GM21825 (cell line): Measurements from ENCODE around the gene CDK14.

Experiments used
- ATAC-seq: cut with Tn5 transposase; IDR thresholded peaks from one replicate; pipeline ENCODE4 v1.9.1; 2021; ENCODE audit warnings: mild to moderate bottlenecking, moderate library complexity; ENCODE audit not compliant: unreplicated experiment

The CDK14 gene

DNA sequence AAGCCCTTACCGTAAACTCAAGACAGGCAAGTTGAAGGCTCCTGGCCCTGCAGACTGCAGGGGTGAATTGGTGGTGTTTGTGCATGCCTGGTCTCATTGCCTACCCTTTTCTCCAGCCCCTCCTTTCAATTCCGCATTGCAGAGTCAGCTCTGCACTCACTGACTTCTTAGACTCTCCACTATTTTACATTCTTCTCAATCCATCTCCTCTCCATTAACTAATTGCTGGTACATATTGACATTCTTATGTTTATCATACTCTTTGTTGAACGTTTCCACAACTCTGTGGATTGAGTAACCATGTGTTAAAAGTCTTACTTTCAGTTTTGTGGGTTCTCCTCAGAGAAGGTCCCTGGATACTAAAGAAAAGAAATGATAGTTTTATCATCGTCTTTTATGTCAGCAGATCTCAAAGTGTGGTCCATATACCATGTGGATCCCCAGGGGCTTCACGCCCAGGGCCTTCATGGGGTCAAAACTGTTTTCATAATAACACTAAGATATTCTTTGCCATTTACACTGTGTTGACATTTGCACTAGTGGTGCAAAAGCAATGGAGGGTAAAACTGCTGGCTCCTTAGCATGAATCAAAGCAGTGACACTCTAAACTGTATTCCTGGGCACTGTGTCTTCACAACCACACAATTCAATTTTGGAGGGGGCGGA, 532.7 kb downstream of the CDK14 start:
- no peak for ATAC-seq

DNA sequence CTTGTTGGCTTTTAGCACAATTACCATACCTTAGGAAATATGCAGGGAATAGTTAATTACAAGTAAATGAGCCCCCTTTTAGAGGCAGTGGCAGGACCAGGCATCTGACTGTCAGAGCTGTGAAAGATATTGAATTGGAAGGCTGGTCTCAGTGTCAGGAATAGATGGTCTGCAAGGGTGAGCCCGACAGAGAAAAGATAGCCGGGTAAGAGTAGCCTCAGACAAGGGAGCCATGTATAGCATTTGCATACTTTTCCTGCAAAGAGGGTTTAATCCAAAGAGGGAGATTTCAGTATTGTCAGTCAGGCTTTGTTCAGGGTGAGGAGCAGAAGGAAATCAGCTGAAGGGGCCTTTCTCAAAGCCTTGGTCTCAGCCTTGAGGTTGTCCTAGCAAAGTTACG, 539.2 kb downstream of the CDK14 start:
- no peak for ATAC-seq

DNA sequence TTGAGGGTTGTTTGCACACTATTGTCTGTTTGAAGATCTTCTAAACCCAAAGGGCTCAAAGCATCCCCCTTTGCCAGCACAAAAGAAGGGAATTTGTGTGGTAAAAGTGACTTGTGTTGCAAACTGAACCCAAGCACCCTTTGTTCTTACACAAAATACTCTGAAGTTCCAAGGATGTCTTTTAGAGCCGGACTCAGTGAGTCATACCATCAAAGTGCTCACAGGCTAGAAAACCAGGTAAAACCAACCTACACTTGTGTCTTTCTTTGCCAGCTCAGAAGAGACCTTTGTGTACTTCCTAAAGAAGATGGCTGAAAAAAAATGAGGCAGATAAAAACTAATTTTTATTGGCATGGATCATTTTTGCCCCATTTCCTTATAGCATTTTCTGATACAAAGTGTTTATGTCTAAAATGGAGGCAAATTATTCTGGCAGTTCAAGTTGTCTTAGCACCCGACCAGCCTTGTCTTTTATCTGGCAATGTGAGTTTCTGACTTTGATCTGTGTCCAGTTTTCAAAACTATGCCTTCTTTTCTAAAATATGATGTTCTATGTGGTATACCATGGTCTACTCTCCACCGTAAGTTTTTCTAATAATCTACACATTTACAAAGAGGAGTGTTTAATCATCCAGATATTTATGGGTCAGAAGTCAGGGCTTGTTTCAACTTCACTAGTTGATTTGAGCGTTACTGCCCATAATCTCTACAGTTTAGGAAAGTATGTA, 539.7 kb downstream of the CDK14 start:
- no peak for ATAC-seq

DNA sequence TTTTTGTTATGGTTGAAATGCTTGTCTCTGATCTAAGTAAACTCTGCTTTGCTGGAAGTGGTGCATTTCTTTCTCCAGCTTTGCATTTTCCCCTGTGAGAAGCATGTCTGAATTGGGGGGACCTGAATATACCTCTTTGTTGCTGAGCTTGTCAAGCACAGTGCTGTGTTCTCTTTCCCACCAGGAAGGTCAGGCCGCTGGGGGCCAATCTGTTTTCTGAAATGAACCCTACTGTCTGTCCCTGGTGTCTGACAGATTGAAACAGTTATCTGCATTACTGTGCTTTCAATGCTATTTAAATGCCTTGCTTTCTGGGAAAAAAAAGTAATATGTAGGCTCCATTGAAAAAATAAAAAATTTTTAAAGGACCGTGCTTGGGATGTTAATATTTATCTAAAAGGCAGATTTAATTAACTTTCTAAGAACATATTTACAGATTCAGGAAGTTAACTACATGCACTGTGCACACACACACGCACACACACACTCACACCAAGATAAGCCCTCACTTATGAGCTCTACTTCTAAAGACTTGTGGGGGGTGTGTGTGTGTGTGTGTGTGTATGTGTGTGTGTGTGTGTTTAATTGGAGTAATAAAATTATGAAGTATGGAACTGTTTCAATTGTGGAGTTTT, 541.1 kb downstream of the CDK14 start:
- no peak for ATAC-seq

DNA sequence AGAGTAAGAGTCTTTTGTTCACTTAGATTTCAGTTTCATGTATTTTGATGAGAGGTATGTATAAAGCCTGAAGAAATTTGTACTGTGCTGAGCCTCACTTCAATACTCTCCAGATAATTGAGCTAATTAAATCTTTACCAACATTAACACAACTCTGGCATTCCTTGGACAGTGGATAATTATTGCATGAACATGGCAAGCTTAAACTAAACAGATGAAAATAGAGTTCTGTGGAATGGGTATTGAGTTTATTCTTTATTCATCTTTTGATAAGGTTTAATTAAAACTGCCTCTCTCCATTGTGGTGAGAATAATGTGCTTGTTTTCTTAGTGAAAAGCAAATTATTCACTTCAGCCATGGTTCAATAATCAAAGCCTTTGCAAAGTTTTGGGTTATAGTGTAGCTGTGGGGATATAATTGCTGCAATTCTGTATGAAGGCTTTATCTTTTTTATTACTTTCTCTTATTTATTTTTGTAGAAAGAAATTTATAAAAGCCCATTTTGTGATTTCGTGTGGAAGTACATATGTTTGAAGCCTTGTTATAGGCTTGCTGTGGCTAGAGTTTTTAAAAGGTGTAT, 541.8 kb downstream of the CDK14 start:
- ATAC-seq: no peak

DNA sequence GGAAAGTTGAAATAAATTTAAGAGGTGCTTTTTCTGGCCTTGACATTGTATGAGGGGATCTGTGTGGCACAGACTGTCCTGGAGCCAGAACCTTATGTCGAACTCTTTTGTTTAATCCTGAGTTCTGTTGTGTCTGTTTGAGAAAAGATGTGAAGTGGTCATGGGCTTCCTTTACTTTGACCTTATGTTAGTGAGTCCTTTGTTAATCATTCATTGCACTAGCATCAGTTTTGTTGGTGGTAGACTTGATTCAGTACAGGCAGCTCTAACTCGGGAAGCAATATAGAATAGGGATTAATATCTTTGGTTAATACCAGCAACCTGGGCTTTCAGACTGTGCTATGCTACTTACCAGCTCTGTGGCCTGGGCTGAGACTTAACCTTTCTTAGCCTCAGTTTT, 544.2 kb downstream of the CDK14 start:
- ATAC-seq: no peak

DNA sequence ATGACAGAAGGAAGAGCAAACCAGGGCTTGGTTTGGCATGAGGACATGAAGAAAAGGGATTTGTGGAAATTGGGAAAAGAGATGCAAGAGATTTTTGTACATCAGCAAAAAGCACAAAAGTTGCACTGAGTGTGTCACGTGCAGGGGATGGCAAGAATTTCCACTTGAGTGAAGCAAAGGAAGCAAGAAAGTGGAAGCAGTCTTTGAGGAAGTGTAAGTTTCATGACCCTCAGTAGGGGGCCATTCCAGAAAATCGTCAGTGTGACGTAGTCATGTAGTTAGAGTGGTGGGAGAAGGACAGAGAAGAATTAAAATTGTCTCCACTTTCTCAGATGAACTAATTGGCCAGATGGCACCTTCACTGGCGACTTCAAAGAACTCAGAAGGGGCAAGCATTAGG, 544.9 kb downstream of the CDK14 start:
- ATAC-seq: no peak

DNA sequence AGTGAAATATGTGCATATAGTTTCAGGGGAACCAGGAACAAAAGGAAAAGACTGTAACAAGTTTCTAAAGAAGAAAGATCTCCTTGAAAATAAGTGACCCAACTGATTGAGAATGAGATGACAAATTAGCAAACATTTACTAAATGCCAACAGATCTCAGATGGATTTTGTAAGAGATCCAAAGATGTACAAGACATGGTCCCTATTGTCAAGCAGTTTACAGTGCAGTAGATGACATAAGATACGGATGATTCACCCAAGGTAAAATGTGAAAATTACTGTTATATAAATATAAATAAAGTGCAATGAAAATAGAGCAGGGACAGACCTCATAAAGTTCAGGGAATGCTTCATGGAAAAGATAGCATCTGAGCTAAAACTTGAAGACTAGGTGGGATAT, 546.6 kb downstream of the CDK14 start:
- no peak for ATAC-seq

DNA sequence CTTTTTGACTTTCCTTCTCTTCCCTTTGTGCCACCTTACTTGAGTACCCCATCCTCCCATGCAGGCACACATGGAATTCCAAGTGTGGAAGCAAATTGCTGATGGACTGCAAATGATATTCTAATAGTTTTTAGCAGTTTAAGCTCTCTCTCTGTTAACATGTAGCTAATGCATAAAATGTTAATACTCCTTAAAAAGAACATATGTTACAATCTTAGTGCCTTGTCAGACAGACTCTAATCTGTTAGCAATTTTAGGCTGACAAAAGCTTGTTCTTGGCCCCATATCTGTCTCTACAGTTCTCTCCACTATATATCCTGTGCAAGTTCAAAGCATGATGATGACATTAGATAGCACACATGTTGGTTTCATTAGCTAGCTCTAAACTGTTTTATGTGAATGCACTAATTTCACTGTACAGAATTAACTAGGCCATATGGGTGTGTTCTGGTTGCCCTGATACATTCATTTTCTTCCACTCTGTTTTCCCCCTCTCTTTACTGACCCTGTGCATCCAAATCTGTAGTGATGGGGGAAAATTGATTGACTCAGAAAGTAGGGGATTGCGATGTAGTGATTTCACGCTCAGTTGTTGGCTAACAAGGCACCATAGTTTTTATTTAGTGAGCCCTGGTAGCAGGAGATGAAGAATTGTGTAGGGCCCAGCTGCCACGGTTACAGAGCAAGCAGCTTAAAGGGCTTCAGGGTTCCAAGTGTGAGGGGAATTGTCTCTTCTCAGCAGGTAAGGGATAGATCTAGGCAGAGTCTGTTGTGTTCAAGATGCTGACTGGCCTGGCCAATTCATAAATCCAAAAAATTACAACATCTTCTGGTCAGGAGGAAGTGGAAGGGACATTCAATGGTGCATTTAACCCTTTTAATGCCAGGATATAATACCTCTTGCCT, 553.5 kb downstream of the CDK14 start:
- ATAC-seq: no peak

DNA sequence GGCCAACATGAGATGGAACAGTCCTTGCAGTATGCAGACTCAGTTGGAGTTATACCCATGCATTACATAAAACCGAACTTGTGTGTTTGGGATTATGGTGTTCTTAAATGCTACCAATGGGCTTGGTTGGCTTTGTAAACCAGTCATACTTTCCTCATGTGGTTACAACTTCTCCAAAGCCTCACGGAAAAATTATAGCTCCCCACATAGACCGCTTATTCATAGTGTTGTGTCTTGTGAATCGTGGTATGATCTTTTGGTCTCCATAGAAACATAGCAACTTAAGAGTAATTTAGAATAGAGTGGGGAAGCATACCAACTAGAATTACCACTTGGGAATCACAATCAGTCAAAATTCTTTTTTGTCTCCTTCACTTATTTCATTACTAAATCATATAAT, 555.8 kb downstream of the CDK14 start:
- no peak for ATAC-seq

DNA sequence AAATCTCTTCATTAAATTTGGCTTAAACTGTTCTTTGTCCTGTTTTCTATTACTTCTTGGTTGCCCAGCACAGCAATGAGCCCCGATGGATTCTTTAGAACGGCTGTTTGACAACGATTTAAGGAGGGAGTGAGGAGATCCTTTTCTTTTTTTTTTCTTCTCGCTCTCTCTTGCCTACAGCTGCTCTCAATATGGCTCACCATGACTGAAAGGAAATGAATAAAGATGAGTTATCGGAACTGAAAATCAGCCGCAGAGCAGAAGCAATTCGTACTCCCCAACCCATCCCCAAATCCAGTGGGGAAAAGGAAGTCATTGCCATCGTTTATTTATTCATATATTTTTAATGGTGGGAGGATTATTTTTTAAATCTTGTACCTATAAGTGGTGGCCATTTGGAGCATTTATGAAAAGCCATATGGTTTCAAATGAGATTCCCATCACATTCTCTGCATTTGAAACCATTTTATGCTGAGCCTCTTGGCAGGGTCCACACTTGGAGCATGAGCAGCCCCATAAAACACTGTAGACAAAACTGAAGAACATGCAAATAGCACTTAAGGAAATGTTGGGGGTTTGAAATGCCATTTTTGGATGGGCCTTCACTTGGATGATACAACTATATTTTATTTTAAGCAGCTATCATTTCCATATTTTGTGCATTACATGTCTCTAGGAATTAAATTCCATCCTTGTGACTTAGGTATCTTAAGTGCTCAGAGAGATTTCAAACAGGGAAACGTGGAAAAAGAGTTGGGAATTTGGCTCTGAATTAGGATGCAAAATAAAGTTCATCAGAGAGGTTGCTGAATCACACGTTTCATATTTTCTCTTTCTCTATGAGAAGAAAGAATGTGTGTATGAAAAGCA, 560.4 kb downstream of the CDK14 start:
- ATAC-seq: no peak

DNA sequence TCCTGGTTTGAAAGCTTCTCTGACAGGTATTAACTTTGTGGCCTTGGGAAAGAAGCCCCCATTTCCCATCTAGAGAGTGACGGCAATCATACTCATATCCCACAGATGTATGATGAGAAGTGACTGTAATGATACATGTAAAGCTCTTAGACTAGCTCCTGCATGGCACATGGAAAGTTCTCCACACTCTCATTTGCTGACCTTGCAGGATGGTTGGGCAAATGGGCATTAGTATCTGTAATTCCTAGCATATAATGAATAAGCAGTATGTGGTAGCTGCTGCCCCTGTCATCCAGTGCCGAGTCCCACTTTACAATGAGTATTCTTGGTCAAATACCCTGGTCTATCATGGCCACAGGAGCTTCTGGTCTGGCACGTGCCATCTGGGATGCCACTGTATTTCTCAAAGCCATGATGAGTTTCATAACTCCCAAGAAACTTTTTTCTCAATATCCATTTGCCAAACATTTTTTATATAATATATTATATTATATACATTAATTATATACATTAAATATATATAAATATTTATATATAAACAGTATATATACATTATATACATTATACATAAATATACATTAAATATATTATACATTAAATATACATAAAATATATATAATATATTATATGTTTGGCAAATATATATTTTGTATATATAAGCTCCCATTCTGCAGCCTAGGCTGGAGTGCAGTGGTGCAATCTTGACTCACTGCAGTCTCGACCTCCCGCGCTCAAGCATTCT, 561.6 kb downstream of the CDK14 start:
- ATAC-seq: no peak

DNA sequence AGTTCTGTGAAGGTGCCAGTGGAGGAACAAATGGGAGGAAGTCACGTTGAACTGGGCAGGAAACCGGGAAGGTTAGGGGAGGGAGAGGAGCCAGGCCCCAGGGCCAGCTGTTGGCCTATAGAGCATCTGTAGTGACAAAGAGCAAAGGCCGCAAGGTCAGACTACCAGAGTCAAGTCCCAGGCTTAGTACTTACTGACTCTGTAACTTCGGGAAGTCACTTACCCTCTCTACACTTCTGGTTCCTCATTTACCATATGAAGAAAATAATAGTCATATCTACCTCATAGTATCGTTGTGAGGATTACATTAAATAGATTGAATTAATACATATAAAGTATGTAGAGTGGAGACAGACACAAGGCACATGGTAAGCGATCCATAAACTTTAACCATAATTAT, 566.3 kb downstream of the CDK14 start:
- no peak for ATAC-seq

DNA sequence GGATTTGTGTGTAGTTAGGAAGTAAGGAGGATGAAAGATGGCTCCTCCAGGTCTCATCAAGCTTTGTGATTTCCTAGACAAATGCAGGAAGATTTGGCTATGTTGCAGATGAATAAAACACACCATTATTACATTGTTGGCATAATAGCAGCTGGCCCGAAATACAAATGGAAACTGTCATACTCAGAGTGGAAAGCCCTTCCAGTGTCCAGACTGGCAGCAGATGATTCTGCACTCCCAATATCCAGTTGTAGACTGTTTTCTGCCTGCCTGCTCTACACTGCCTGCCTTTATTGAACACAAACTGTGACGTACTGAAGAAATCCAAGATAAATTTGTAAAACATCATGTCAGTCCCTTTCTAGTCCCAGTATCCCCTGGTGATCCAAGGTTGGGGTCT, 568.4 kb downstream of the CDK14 start:
- no peak for ATAC-seq

DNA sequence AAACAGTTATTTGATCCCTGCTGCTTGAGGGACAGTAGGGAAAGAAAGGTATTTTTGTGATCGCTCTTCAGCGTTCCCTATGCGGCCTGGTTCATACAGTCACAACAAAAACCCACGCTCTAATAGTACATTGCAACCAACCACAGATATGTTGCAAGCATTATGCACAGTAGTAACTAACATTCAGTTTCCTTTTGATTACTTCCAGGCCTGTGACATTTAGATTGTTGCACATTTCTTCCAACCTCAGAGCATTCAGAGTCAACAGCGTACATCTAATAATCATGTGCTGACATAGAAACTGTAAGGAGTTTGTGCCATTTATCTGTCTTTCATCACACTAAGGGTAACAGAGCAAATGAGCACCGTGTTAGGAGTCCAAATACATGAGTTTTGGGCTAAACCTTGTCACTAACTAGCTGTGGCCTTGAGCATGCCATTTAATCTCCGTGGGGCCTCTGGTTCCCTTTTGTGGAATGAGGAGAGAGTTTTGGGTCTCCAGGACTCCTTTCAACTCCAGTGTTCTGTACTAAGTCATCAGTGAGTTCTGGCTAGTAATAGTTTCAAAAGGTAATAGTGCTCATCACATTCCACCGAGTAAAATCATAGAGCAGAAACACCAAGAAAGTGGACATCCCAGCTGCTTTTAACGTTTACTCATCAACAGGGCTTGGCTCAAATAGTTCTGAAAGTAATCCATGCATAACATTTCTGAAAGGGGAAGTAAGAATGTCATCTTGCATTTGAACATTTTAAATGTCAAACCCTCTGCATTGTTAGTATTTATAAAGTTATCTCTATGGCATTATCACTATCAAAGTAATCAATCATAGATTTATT, 569.1 kb downstream of the CDK14 start:
- peak; percentile 93 for ATAC-seq

DNA sequence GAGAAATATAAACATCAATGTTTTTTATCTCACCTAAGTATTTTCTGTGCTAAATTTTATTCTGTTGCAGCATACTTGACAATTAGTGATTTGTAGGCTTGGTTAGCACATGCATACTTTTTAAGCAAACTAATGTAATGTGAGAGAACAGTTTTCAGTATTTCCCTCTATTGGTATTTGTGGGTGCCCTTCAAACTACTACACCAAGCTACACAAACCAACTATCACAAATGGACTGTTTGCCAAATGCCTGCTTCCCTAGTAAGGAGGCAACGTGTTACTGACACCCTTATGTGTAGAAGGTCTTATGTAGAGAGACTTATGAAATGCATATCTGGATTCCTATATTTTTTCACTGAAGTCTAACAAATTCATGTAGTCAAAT, 569.7 kb downstream of the CDK14 start:
- peak; percentile 47 for ATAC-seq

DNA sequence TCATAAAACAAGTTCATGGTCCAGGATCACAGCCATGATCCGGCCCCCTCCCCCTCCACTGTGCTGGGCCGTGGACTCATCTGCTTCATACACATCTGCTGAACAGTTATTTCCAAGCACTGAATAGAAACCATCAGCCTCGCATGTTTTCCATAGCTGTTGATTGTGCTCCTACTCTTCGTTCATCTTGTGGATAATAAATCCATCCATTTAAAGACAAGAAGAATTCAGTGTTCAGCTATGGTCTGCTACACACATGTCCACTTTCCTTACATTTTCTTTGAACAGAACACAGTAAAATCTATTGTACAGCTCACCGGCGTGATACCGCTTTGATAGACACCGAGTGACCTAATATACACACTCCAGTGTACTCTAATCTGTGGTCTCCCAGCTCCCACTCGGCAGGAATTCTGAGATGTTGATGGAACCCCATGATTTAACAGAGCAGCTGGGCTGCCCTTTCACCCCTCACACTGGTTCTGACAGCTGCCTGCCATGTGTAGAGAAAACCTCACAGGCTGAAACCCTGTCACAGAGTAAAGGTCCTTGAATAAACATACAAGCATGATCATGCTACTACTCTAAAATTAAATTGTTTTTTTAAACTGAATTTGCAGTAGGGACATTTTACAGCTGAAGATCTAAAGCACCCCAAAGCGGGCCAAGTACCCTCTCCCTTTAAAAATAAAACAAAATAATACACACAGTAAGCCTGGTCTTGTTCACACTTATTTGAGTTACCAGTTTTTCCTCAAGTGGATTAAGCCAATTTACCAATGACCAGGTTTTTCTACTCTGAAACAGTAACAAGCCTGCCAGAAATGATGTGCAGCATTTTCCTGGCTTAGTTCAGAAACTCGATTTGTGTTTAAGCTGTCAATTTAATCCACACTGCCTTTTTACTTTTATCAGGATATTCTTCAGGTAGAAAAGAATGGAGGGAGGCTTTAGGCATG, 573.0 kb downstream of the CDK14 start:
- ATAC-seq: no peak
